Muscle of leg (tissue), 11 donors: ENCODE results near the gene LENG1. TPM values are rescaled to one million over a fixed set of nuclear protein-coding genes. Genes with fewer than 3 reads are reported as not detected.
"Not testable (repeated sequence)": the region's sequence is repeated elsewhere in the genome, so short reads cannot be mapped to it uniquely, and the experiment has no call there.

Experiments
- DNase-seq: peaks from one replicate; pipeline ENCODE4 v3.0.0; 2013
- H3K27ac ChIP-seq: one replicate; pipeline ENCODE4 v1.5.1; 2013; ENCODE audit warnings: mild to moderate bottlenecking, low read length, control low read depth
- H3K27me3 ChIP-seq: one replicate; pipeline ENCODE4 v1.6.1; 2013; ENCODE audit warnings: low read length; ENCODE audit not compliant: control insufficient read depth, insufficient read depth
- H3K36me3 ChIP-seq: one replicate; pipeline ENCODE4 v1.6.1; 2013; ENCODE audit warnings: low read length; ENCODE audit not compliant: control insufficient read depth, insufficient read depth
- H3K4me1 ChIP-seq: one replicate; pipeline ENCODE4 v1.6.1; 2013; ENCODE audit warnings: low read length; ENCODE audit not compliant: control insufficient read depth, insufficient read depth
- H3K4me3 ChIP-seq: one replicate; pipeline ENCODE4 v1.5.1; 2013; ENCODE audit warnings: low read length, control low read depth
- H3K9me3 ChIP-seq: replicated peaks from 2 replicates; pipeline ENCODE4 v1.6.1; 2013; ENCODE audit warnings: low read depth, low read length; ENCODE audit not compliant: control insufficient read depth
- WGBS: methylation state at CpG from one replicate; pipeline ENCODE4 v1.1.5; 2013; ENCODE audit warnings: missing lambda C conversion rate; ENCODE audit not compliant: insufficient coverage; 5-methylcytosine and 5-hydroxymethylcytosine counted together
- polyA plus RNA-seq, 8 donors: library from polyadenylated mRNA; unstranded; fragments of 120-200 nt; gene quantifications; one replicate each; pipeline versions ENCODE4 v1.2.1 to v1.2.3, GENCODE V29; 2013; ENCODE audit warnings: inconsistent platforms in 1 of 8, low replicate concordance in 1 of 8; ENCODE audit not compliant: insufficient read length in 8 of 8, insufficient read depth in 1 of 8
- total RNA-seq: library from RNA; stranded (reverse); fragments of 120-200 nt; gene quantifications from one replicate; pipeline ENCODE4 v1.2.4, GENCODE V29; 2013

The LENG1 gene
- total and polyA plus RNA-seq, 9 donors: 9.0 to 11.1 (median 9.7) TPM

DNA sequence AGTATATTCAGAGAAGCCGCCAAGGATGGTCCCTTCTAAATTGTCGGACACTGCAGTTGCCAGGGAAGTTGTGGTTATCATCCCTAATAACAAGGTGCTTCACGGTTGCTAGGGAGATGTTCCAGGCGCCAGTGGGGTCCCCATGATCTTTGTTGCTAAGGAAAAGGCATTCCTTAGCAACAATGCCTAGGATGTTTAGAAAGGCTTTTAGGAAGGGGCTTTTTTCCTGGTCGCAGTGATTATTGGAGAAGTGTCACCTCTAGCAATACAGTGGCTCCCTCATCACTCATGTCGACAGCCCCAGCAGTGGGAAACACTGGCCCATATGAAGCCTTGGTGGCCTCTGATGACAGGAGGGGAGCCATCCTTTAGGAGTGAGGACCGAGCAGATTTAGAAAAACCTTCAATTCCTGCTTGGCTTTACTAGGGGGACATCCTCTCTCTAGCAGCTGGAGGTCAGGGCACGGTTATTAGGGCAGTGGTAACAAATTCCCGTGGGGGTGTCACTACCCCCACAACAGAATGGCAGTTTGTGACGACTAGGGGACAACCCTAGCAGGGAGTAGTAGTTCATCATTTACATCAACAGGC lies 19.8 kb upstream of the LENG1 start:
- no peak overlapping the region for H3K4me3 ChIP-seq
- H3K4me1 ChIP-seq: peaks cover 15% of the 10 kb centered on the region
- H3K27me3 ChIP-seq: no peaks in the 10 kb centered on the region
- no peak for DNase-seq
- 77% methylated on average over 5 of the region's 10 CpGs for WGBS
- peak overlapping the region; percentile 67 for H3K27ac ChIP-seq
- no peaks in the 10 kb centered on the region for H3K9me3 ChIP-seq
- H3K36me3 ChIP-seq: peaks cover 30% of the 10 kb centered on the region

DNA sequence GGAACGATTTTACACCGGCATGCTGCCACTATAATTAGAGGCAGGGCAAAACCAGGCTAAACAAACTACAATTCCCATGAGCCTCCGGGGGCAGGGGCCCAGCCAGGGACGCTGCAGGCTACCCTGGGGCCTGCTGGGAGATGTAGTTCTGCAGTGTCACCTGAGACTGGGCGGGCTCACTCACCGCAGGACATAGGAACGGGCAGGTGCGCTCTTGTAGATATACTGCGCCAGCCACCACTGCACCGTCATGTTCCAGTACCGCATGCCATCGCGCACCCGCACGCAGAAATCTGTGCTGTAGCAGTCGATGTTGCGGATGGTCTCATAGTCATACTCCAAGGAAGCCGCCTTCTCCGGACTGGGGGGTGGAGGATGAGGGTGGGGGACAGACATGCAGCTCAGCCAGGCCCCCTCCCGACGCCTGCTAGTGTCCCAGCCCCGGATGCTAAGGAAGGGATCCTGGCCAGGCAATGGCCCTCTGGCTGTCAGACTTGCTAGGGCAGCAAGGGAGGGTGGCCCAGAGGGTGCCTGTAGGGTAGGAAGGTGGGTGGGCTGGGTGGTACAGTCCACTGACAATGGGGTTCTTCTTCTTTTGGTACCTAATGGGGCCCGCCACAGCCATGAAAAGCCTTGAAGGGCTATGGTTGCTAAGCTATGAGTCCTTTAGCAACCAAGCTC lies 19.2 kb upstream of the LENG1 start:
- Histone ChIP-seq H3K27me3 (peaks cover under 1% of the 10 kb centered on the region), H3K36me3 (peaks cover 26% of the 10 kb centered on the region), H3K9me3 (no peaks in the 10 kb centered on the region), H3K27ac (no peak overlapping the region), H3K4me1 (peaks cover 15% of the 10 kb centered on the region), H3K4me3 (no peak overlapping the region)
- no peak for DNase-seq
- 69% methylated on average over 20 of the region's 23 CpGs for WGBS

DNA sequence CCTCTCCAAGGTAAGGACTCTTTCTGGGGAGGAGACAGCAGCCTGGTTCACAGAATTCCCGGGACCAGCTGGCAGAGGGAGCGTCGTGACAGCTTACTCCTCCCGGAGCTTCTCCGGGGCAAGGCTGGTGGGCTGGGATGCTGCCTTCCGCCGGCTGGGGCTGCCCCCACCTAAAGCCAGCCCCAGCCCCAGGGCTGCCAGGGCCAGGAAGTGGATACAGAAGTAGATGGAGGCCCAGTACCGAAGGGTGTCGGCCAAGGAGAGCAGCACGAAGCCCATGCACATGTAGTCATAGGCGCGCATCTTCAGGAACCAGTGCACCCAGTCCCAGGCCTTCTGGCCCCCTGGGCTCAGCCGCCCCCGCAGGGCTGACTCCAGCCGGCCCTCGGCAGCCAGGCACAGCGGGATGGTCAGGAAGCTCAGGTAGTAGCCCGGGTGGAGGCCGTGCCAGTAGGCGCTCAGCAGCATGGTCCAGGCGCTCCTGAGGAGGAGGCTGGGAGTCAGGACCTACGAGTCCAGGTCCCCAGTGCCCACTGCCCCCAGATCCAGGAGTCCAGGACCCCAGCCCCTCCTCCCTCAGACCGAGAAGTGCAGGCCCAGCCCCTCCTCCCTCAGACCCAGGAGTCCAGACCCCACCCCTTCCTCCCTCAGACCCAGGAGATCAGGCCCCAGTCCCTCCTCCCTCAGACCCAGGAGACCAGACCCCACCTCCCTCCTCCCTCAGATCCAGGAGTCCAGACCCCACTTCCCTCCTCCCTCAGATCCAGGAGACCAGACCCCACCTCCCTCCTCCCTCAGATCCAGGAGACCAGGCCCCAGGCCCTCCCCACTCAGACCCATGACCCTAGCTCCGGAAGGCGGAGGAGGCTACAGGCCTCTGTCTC lies 14.7 kb upstream of the LENG1 start:
- Histone ChIP-seq H3K4me1 (peaks cover 7% of the 10 kb centered on the region), H3K36me3 (peaks cover 7% of the 10 kb centered on the region), H3K4me3 (no peak overlapping the region), H3K27me3 (peaks cover 6% of the 10 kb centered on the region), H3K9me3 (no peaks in the 10 kb centered on the region), H3K27ac (no peak overlapping the region)
- no peak for DNase-seq
- WGBS: 63% methylated on average over 23 of the region's 25 CpGs

DNA sequence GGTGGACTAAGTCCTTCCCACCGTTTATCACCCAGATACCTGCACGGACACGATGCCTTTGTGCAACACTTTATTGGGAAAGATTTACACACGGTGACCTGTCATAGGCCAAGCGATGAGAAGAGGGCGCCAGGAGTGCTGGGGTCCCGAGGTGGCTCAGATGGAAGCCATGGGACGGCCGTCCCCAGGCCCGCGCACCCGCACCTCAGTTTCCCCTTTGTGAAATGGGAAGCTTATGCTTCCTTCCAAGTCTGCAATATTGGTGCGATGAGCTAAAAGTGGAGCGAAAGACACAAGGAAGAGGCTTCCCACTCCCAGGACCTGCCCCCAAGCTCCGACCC lies 13.8 kb upstream of the LENG1 start:
- no peaks in the 10 kb centered on the region for H3K36me3 ChIP-seq
- WGBS: 26% methylated on average over 11 of the region's 15 CpGs
- no peak overlapping the region for H3K4me3 ChIP-seq
- H3K27ac ChIP-seq: no peak overlapping the region
- H3K27me3 ChIP-seq: peaks cover 6% of the 10 kb centered on the region
- H3K4me1 ChIP-seq: peaks cover 7% of the 10 kb centered on the region
- no peak for DNase-seq
- no peaks in the 10 kb centered on the region for H3K9me3 ChIP-seq

DNA sequence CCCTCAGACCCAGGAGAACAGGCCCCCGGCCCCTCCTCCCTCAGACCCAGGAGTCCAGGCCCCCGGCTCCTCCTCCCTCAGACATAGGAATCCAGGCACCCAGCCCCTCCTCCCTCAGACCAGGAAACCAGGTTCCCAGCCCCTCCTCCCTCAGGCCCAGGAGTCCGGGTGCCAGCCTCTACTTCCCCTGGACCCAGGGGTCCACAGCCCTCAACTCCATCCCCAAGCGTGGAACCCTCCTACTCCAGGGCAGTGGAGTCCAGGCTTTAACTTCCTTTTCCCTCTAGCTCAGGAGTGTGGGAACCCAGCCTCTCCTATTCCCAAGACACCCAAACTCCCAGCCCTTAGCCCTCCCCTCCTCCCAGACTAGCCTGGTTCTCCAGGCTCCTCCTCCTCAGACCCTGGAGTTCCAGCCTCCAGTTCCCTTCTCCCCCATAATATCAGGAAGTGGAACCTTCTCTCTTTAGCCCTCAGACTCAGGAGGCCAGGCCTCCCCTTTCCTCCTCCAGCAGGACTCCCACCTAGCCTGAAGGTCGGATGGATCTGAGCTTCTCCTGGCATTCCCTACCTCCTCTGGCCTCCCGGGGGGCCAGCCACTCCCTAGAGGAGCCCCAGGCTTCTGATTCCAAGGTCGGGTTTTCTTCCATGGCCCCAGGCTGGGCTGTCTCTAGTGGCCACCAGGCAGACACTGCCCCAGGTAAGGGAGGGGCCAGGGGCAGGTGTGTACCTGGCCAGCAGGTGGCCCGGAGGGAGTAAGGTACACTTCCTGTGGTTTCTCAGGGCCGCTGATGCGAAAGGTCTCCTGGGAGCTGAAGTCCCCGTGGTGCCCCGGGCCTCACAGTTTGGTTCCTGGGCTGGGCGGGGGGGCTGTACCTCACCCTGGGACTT lies 13.2 kb upstream of the LENG1 start, which contains the start of gene TMC4:
Gene TMC4, minus strand, starts transcription at position 690 of the 888 bp plus-strand sequence. Its CDS starts 43 bp downstream, at position 647.
- WGBS: 13% methylated on average over 9 of the region's 13 CpGs
- Histone ChIP-seq H3K36me3 (no peaks in the 10 kb centered on the region), H3K27me3 (peaks cover 6% of the 10 kb centered on the region), H3K4me1 (peaks cover 8% of the 10 kb centered on the region), H3K9me3 (no peaks in the 10 kb centered on the region), H3K4me3 (no peak within 1 kb of the TSS), H3K27ac (peak within 1 kb of the TSS; percentile 62)
- peak; percentile 69 for DNase-seq

DNA sequence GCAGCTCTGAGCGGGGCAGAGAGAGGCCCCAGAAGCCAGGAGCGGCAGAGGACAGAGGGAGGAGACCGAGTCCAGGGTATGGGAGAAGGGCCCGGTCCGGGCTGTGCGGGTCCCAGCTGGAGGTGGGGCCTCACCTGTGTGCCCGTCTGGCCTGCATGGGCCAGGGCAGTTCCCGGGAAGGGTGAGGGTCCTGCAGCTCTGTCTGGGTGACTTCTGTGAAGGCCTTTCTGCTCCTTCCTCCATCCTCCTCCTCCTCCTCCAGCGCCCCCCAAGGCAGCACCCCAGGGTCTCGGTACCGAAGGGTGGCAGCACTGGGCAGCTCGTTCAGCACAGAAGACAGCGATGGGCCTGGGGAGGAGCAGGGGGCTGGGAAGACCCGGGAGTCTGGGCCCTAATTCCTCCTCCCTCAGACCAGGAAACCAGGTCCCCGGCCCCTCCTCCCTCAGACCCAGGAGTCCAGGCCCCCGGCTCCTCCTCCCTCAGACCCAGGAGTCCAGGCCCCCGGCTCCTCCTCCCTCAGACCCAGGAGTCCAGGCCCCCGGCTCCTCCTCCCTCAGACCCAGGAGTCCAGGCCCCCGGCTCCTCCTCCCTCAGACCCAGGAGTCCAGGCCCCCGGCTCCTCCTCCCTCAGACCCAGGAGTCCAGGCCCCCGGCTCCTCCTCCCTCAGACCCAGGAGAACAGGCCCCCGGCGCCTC lies 12.4 kb upstream of the LENG1 start:
- H3K27me3 ChIP-seq, H3K27ac ChIP-seq, DNase-seq, H3K36me3 ChIP-seq, H3K4me1 ChIP-seq, H3K9me3 ChIP-seq, H3K4me3 ChIP-seq: not testable (repeated sequence)
- WGBS: 62% methylated on average over 7 of the region's 23 CpGs

DNA sequence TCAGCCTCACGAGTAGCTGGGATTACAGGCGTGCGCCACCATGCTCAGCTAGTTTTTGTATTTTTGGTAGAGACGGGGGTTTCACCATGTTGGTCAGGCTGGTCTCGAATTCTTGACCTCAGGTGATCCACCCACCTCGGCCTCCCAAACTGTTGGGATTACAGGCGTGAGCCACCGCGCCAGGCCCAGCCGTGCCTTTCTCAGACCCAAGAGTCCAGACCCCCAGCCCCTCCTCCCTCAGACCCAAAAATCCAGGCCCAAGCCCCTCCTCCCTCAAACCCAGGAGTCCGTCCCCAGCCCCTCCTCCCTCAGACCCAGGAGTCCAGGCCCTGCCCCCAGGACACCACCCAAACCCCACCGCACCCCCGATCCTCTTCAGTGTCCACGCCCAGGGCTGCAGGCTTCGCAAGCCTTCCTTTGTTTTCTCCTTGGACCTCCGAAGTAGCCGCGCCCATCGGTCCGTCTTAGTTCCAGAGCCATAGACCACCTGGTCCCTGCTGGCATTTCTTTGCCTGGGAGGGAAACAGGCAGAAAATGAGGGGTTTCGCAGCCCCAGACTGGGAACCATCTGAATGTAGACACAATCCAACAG lies 9.7 kb upstream of the LENG1 start:
- Histone ChIP-seq H3K27me3 (peaks cover 17% of the 10 kb centered on the region), H3K9me3 (peaks cover 2% of the 10 kb centered on the region), H3K4me1 (peaks cover 8% of the 10 kb centered on the region), H3K36me3 (no peaks in the 10 kb centered on the region), H3K27ac (no peak overlapping the region), H3K4me3 (no peak overlapping the region)
- 86% methylated on average over 18 of the region's 21 CpGs for WGBS
- no peak for DNase-seq

DNA sequence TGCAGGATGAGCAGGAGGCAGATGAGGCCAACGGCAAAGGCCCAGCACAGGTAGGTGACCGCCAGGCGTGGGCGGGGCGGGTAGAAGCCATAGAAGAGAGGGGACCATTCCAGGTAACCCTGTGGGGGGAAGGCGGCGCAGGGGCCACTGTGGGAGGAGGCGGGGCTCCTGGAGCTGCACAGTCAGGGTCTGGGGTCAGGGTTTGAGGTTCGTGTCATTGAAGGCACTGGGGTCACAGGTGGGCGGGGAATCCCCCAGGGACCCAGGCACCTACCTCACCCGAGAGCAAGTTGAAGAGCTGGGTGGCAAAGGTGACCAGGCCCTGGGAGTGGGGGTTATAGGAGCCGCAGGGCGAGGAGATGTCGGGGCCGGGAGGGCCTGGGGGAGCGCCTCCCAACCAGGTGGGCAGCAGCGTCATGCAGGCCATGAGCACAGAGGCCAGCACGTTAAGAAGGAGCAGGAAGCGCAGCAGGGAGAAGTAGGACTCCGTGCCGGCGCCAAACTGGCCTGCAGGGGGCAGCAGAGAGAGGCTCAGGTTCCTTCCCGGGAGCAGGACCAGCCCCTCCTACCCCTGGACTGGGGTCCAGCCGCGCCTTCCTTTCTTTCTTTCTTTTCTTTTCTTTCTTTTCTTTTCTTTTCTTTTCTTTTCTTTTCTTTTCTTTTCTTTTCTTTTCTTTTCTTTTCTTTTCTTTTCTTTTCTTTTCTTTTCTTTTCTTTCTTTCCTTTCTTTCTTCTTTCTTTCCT lies 8.8 kb upstream of the LENG1 start:
- peak; percentile 93 for DNase-seq
- Histone ChIP-seq H3K27me3 (peaks cover 19% of the 10 kb centered on the region), H3K4me3 (no peak overlapping the region), H3K36me3 (no peaks in the 10 kb centered on the region), H3K27ac (no peak overlapping the region), H3K4me1 (peaks cover 8% of the 10 kb centered on the region), H3K9me3 (peaks cover 2% of the 10 kb centered on the region)
- WGBS: 29% methylated on average over 22 of the region's 25 CpGs
